ENCODE measurements around the gene MEX3B.

- no peak for TF ChIP-seq POLR2A (IDR thresholded peaks at IDR 0.05)
- TF ChIP-seq CTCF (IDR thresholded peaks at IDR 0.05) = no peak
- TF ChIP-seq EP300 (IDR thresholded peaks at IDR 0.05) = no peak
Observed at GRCh38 chr15:82017656-82018055, 28.2 kb downstream of the MEX3B start.
